Anterior cingulate cortex (tissue), 58 donors: ENCODE data around the gene NEUROG2.

Source experiments
- DNase-seq, 58 donors: peaks; one replicate each; lab custom pipeline; 2025; lab: John Stamatoyannopoulos, UW

The NEUROG2 gene

DNA sequence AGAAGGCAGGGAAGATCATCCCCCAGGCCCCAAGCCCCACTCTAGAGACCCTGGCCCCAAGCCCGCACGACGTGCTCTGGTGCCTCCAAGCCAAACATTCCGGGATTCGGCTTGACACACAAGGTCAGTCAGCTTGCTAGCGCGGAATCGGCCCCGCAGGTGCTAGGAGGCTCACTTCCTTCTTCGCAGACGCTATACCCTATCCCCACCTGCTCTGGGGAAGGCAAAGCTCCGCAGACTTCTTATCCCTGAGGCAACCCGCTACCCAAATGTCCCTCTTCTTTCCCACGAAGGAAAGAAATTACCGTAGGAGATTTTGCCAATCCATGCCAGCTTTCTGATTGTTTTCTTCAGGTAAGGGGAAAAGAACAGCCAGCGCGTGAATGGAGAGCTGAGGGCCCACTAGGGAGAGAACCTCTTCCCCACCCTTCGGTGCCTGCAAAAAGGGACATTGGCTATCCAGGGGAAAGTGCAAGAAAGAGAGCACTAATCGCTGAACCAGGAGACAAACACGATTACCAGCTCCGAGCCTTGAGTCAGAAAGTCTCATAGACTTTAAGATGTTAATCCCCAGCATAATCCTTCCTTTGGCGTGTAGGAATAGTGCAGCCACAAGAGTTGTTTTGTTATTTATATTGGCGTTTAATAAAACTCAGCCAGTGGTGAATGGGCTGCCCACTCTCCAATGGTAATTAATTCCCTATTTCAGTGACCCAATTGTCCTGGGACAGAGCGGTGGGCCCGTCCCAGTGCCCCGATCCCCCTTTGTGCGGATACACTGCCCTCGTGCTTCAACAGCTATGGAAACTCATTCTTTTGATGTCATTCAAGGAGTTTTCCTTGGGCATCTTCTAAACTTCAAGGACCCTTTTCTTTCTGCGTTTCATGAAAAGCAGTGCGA is 5.4 kb upstream of the NEUROG2 start:
- no peak for DNase-seq

DNA sequence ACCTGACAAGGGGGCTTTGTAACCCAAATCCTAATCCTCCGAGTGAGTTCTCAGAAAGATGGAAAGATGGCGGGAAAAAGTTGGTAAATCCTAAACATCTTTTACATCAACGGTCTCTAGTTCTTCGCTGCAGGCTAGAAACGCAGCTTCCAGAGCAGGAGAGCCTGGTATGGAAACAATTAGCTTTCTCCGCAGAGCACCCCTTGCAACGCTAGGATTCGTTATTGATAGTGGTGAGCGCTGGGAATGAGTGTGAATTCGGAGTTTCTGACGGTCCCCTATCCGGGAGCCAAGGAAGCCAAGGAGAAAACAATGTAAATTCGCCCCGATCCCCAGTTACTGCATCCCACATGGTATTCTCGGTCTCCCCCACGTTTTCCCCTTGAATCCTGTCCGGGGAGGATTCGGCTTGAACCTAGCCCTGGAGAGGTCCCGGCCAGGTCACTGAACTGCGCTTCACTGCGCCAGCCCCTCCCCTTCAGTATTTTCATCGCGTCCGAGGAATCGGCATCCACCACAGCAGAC is 4.7 kb upstream of the NEUROG2 start:
- DNase-seq: no peak

DNA sequence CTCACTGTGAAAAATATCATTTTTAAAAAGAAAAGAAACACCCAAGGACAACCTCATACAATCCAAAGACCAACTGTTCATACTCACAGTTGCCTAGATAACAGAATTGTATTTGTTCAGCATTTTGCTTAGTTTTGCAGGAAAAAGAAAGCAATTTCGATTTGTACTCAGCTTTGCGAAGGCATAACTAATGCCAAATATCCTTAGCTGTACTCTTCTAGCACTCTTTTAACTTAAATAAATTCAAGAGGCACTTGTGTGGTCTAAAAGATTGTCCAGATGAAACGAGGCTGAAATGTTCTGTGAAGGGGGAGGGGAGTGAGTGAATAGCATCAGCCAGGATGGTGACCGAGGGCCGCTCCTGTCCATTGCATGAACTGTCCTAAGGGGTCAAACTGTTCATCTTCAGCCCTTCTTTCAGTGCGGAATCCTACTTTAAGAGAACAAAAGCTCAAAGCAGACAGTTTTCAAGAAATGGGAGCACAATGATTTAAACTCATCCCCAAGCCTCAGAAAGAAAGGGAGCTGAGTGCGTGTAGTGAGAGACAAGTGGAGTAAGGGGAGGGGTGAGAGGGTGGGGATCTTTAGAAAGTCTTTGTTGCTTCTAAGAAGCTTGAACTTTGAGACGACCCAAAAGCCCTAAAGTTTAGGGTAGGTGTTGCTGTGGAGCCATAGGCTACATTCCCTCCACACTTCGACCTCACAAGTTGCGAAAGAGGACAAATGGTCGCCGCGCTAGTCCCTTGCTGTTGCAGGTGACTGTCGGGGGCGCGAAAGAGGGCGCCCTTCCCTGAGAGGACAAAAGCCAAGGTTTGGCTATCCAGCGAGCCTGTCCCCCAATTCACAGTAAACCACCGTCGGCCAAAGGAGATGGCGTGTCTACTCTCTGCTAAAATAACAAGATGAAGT is 4.0 kb upstream of the NEUROG2 start:
- DNase-seq: no peak

DNA sequence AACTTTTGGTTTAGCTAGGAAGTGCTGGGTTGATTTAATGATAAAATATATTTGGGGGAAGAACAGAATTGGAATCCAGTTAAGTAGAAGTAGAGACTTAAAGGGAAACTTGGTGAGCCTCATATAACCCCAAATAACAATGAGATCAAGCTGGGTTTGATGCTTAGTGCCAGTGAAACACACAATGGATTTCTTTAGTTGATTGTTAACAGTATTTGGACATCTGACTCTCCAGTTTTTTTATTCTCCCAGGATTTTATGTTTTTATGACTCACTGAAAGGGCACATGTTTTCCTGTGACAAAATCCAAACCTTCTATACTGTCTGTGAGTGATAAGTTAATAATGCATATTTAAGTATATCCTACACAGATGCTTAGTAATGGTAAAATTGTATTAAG is 2.7 kb upstream of the NEUROG2 start:
- DNase-seq: no peak

DNA sequence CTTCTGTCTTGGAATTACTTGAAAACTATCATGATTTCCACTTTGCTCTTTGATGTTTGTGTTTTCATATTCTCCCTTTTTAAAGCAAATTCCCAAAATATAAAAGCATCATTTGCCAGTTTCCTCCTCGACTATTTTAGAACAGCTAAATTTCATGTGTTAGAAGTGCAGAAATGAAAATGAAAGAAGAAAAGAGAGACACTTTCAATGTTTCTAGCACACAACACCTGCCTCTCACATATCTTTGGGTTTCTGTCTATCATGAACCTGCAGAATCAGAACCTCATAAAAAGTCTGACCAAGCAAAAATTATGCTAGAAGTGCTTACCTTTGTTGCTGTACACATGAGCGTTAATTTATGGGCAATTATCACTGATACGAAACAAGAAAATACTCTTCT is 1.9 kb upstream of the NEUROG2 start:
- no peak for DNase-seq

DNA sequence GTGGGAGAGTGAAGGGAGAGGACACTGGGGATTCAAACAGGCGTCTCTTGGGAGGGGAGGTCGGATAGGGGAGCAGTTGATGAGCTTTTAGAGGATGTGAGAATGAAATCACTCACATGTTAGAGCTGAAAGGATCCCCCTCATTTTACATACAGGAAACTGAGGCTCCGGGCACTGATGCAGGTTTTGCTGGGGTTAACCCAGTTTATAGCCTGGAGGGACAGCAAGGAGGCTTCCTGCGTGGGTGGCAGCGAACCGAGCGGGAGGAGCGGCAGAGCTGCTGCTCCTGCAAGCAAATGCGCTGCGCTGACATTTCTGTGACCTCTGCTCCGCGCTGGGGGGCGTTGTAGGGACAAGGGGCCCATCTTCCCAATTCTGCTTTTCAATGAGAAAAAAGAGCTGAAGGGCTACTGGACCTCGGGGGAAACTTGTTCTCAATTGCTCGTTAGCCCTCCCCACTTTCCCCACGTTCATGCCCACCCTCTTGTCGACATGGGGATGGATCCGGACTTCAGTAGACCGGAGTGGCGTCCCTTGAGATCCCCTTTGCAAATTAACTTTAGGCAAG is 1.2 kb upstream of the NEUROG2 start:
- no peak for DNase-seq

DNA sequence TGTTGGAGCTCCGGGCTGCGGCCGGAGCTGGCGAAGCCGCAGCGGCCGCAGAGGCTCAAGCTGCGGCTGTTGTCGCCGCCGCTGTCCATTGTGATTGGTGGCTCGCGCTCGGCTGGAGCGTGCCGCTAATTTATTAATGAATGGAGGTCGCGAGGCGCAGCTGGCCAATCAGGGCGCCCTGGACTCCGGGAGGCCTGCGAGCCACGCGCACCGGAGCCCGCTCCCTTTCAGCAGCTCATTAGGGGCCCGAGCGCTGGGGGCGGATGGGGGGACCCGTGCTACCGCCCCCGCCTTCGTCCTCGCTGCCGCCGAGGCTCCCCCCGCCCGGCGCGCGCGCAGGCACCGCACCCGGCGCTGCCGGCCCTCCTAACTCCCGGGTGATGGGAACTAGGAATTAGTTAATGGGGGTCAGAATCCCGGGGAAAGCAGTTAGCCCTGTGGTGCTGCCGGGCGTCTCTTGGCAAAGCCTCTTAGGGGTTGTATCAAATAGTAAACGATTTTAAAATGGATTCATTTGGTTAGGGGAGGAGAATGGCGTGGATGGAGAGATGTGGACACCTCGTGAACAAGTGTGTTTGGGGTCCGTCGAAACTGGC is 589 bp upstream of the NEUROG2 start:
- no peak for DNase-seq

DNA sequence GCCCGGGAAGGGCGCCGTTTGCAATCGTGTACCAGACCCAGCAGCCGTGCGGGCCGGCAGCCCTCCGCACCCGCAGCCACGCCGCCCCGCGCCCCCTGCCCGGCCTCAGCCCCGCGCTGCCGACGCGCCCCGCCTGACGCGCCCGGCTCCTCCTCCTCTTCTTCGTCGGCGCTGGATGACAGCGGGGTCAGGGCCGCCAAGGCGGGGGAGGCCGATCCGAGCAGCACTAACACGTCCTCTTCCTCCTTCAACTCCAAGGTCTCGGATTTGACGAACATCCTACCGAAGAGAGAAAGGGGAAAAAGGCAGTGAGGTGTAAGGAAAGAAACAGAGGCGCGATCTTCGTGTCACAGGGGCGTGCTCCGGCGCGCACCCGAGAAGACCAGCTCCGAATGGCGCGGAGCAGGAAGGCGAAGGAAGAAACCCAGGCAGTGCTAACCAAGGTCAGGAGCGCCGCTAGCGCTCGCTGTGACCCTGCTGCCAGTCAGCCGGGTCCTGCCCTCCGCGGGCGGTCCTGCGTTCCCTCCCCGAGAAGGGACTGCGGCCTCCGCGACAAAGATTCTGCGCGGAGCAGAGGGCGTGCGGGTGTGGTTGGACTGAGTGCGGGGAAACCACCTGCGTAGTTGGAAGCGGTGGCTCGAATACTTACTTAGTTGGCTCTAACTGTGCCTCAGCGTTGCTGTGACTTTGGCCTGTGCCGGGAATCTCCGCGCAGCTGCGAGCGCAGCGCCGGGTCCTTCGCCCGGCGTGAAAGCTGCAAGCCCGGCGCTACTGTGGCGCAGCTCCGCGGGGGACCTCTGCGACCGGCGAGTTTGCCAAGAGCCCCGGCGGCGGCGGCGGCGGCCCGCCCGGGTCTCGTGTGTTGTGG is 548 bp downstream of the NEUROG2 start:
- peak in 4 of 58 donors; percentile 11 to 53 (median 29) for DNase-seq

DNA sequence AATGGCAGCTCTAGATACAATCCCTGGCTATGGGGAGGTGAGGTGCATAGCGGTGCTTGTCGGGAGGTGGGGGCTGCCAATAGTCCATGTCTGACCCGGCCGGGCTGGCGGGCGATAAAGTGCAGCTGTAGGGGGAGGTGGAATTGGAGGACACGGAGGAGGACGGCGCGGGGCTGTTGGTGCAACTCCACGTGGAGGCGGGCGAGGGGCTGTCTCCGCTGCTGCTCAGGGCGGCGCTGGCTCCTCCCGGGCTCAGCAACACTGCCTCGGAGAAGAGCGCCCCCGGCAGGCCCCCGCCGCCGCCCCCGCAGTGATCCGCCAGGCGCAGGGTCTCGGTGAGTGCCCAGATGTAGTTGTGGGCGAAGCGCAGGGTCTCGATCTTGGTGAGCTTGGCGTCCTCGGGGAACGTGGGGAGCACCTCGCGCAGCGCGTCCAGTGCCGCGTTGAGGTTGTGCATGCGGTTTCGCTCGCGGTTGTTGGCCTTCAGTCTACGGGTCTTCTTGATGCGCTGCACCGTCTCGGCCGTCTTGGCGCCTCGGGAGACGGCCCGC is 1.3 kb downstream of the NEUROG2 start:
- DNase-seq: no peak

DNA sequence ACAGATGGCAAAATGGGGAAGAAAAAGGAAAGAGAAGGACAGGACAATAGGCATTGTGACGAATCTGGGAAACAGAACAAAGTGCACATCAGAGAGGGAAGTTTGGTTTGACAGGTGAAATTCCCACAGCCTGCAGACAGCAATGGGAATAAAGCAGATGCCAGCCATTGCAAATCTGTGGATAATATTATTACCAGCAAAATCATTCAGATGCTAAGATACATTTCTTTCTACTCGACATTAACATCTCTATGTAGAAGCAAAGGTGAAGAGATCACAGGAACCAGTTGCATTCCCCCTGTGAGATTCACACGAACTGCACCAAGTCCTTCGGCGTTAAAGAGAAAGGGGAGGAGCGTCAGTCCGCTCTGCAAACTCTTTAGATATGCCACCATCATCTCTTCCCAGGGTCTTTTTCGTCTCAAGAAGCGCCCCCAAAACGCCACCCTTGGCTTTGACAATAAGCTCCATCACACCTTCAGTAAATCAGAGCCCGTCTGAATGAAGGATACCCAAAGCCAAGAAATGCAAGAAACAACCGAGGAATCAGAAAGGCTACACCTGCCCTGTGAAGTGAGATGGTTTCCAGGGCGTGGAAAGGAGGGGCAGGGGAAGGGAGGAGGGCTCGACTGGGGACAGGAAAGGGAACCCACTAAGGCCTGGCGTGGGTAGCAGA is 1.9 kb downstream of the NEUROG2 start:
- DNase-seq: no peak

DNA sequence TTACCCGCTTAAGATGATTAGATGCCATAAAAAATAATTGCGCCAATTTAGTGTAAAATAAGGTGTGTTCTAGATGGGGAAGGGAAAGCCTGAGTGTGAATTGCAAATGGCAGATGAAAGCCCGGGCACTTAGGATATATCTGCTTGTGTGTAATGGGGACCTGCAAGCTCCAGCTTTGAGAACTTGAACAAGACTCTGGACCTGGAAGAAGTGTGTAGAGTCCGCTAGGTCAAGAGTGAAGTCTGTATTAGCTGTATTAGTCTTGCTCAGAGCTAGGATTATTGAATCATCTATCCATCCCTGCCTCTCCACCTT is 4.2 kb downstream of the NEUROG2 start:
- DNase-seq: no peak

DNA sequence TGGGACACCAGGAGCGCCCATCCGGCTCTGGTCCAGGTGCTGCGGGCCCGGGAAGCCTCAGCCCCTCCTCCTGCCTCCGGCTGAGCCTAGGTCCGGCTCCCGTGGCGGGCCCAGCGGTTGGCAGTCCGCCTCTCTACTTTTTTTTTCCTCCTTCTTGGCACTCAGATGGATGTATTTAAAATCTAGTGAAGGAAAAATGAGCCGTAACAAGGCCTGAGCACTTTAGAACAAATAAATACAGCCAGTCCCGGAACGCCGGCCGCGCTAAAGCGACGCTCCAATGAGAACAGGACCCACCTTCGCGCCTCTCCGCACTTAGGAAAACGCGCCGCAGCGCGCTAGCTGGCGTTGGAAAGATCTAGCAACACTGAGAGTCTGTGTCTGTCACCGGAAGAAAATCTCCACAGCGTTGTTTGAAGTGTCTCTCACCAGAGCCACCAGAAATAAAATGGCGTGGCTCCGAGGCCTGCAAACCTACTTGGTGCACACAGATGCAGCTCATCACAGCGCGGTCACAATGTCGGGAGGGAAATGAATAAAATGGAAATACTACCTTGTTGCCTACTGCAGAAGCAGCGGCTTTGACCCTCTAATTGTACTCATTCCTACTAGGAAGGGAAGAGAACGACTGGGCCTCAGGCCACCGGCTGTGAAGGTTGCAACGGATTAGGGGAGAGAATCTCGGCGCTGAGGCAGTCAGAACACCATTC is 4.7 kb downstream of the NEUROG2 start:
- DNase-seq: no peak

DNA sequence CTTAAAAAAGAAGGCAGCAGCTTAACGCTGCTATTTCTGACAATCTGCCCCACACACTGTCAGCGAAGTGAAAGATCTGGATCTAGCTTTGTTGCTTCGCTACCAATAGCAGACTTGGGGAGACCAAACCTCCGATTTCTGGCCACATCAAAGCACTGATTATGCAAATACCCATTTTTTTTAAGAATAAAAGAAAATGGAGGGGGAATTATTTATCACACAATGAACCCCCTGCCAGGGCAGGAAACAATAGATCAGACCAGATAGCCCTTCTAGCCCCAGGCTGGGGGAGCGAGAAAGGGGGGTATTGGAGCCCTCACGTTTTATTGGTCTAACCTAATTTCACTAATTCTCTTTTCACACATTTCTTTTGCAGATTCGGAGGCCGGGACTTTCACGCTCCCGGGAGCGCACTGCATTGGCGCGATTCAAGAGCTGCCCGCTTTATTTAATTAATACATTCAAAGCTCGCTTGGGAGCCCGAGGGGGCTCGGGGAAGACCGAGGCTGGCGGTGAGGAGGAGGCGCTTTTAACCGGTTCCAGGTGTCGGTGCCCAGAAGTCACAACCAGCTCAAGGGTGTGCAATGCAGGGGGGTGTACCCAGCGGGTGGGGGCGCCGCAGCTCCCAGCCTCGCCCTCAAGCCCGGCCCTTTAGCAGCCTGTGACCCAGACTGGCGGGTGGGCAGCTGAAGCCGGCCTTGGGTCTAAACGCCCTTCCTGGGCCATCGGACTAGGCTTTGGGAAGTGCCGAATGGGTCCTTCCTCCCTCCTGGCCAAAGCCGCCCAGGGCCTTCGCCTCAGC is 5.5 kb downstream of the NEUROG2 start:
- no peak for DNase-seq

DNA sequence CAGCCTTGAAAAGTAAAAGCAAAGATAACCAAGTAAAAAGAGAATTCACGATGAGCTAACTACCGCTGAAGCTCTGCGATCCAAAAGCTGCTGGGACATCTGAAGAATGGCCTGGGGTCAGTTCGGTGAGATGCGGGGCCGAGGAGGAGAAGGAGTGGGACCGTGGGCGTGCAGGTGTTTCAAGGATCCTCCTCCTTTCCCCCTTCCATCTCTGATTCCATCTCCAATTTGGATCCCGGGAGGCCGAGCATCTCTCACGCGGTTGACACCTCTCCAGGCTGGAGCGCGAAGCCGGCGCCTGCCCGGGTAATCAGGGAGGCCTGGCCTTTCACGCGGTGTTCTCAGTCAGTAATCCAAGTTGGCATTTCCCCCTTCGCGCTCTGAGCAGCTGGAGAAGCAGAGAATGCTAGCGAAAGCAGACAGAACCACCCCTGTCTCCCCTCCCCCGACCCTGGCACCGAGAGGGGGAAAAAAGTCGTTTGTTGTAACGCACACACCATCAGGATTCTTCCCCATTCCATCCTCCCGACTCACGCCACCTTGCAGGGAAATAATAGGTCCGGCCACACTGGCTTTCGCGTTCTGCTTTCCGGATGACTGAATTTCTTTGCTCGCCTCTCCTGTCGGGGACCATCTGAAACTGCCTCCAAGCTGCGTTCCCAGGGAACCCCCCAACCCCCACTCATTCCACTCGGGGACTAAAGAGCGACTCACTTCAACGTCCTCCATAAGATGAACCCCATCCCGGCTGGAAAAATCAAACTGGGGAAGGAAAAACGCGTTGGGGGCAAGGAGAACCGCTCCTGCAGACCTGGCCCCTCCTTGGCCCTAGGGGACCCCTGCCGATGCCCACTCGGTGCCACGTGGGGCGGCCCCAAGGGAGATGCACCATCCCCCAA is 6.5 kb downstream of the NEUROG2 start:
- no peak for DNase-seq

DNA sequence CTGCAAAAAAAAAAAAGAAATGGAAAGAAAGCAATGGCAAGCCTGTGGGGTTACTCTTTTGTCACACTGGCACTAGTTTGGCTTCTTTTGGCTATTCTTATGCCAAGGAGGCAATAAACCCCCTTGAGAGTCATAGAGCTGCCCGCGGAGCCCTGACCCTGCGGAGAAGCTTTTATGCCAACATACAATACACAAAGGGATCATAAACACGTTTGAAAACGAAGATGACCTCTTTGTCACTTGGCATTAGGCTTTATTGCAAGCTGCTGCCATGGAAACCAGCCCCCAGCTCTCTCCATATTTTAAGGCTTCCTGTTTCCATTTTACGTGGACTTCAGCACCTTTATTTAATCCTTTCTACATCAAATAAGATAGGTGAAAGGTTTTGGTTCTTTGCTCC is 7.6 kb downstream of the NEUROG2 start:
- no peak for DNase-seq

DNA sequence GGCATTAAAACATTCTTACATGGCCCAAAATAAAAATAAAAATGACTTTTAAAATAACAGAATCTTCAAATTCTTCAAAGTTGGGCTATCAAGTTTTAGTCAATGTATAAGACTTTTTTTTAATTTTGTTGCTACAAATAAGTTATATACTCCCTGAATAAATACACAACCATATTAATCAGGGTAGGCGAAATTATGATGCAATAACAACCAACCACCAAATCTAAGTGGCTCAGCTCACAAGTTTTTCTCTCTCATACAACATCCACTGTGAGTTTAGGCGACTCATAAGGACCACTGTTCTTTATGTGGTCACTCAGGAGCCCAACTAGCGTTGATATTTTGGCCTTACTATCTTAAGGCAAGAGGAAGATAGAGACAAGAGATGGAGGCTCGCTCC is 11.2 kb downstream of the NEUROG2 start:
- DNase-seq: no peak
